ENCODE data around the gene PLEKHM2.
"Not testable (repeated sequence)": the region's sequence is repeated elsewhere in the genome, so short reads cannot be mapped to it uniquely, and the experiment has no call there.

PLEKHM2 gene

DNA sequence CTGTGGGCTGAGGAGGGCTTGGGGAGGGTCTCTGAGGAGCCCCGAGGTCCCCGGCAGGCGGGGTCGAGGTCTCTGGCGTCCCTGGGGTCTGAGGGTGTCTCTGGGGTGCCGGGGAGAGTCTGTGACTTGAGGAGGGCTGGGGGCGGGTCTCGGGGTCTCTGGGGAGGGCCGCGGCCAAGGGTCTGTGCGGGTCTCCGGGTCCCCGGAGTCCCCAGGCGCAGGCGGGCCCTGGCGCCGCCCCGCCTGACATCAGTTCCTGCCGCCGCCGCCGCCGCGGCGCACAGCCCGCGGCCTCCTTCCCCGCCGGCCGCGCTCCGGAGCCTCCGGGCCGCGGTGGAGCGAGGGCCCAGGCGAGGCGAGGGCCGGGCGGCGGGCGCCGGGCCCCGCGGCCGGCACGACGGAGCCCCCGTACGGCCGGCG lies at the start of gene PLEKHM2:
Gene PLEKHM2, plus strand, starts transcription at position 279 of the 420 bp plus-strand sequence. CDS start 239 bp downstream, outside the sequence.
- peak; percentile 92 for DNase-seq (ENCODE audit: low spot score)

DNA sequence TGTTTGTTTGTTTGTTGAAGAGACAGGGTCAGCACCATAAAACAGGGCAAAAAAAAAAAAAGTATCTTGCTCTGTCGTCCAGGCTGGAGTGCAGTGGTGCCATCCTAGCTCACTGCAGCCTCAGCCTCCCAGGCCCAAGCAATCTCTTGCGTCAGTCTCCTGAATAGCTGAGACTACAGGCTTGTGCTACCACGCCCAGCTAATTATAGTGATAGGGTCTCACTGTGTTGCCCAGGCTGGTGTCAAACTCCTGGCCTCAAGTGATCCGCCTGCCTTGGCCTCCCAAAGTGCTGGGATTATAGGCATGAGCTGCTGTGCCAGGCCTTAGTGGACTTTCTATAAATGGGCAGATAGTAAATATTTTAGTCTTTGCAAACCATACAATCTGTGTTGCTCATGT lies 47.7 kb upstream of the PLEKHM2 start:
- DNase-seq (ENCODE audit: low spot score) = no peak

GRCh38 chr1:15637826-15638225 lies 46.3 kb upstream of the PLEKHM2 start:
- DNase-seq (ENCODE audit: low spot score) = no peak

DNA sequence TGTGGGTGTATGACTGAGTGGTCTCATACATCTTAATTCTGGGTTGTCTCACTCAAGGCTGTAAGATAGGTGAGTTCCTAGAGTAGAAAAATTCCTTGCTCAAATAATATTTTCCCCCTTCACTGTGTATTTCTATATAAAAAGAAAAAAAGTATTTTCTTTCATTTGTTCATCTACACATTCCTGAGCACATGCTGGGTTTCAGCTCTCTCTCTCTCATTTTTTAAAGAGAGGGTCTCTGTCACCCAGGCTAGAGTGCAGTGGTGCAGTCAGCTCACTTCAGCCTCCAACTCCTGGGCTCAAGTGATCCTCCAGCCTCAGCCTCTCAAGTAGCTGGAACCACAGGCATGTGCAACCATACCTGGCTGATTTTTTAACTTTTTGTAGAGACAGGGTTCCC lies 44.9 kb upstream of the PLEKHM2 start:
- DNase-seq (ENCODE audit: low spot score) = no peak

DNA sequence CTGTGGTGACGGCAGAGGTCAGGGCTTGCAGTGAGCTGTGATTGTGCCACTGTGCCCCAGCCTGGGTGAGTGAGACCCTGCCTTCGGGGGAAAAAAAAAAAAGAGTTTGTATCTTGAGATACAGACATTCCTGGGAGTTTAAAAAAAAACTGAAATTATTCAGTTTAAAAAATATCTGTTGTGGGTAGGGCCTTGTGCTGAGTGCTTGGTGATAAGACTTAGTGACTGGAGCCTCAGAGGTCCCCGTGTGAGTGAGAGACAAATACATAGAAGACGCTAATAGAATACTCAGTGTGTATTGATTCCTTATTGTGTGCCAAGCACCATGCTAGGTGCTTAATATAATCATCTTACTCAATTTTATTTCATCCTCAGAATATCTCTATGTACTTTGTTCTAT lies 44.2 kb upstream of the PLEKHM2 start:
- DNase-seq (ENCODE audit: low spot score) = no peak

GRCh38 chr1:15640667-15641066 lies 43.5 kb upstream of the PLEKHM2 start:
- no peak for DNase-seq (ENCODE audit: low spot score)

GRCh38 chr1:15649937-15650336 lies 34.2 kb upstream of the PLEKHM2 start:
- no peak for DNase-seq (ENCODE audit: low spot score)

GRCh38 chr1:15650433-15650832 lies 33.7 kb upstream of the PLEKHM2 start:
- DNase-seq (ENCODE audit: low spot score) = no peak

- not testable (repeated sequence) for DNase-seq (ENCODE audit: low spot score)
Measured at GRCh38 chr1:15652130-15652529, 32.0 kb upstream of the PLEKHM2 start.

- no peak for DNase-seq (ENCODE audit: low spot score)
Measured at GRCh38 chr1:15654091-15654690, 29.9 kb upstream of the PLEKHM2 start.

GRCh38 chr1:15656464-15656863 lies 27.7 kb upstream of the PLEKHM2 start:
- no peak for DNase-seq (ENCODE audit: low spot score)

DNA sequence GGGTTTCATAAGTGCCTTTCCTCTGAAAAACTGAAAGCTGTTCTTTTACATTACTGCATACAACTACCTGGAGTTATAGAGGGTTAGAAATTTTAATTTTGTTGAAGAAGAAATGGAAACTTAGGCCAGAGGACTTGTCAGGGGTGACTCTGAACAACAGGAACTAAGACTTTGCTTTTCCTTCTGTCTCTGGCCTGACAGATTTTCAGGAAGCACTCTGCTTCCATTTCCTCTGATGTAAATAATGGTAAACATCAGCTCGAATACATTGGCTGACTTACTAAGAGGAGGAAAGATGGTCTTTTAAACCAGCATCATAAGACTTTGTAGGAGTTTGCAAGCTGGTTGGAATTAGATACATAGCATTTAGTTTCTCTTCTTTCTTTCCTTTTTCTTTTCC lies 27.1 kb upstream of the PLEKHM2 start:
- no peak for DNase-seq (ENCODE audit: low spot score)

DNA sequence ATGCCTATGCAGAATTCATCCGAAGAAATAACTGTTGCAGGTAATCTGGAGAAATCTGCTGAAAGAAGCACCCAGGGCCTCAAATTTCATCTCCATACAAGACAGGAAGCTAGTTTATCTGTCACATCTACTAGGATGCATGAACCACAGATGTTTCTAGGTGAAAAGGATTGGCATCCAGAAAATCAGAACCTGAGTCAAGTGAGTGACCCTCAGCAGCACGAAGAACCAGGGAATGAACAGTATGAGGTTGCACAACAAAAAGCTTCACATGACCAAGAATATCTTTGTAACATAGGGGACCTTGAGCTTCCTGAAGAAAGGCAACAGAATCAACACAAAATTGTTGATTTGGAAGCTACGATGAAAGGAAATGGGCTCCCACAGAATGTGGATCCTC lies 24.0 kb upstream of the PLEKHM2 start:
- DNase-seq (ENCODE audit: low spot score) = no peak

DNA sequence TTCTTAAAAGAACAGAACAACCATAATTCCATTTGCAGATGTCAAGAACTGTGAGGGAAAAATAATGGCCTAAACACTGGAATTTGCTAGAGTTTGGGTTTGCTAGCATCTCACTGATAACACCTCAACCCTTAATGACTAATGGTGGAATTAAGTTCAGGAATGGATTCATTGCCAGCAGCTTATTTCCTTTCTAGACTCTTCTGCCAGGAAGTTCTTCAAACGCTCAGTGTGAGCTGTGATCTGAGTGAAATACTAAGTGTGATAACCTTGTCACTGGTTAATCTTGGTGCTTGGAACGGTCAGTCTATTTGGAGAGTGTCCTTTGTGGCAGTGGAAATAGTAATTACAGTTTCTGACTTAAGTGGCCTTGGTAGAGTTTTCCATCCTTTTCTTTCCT lies 21.6 kb upstream of the PLEKHM2 start:
- no peak for DNase-seq (ENCODE audit: low spot score)

GRCh38 chr1:15663925-15664324 lies 20.2 kb upstream of the PLEKHM2 start:
- no peak for DNase-seq (ENCODE audit: low spot score)

DNA sequence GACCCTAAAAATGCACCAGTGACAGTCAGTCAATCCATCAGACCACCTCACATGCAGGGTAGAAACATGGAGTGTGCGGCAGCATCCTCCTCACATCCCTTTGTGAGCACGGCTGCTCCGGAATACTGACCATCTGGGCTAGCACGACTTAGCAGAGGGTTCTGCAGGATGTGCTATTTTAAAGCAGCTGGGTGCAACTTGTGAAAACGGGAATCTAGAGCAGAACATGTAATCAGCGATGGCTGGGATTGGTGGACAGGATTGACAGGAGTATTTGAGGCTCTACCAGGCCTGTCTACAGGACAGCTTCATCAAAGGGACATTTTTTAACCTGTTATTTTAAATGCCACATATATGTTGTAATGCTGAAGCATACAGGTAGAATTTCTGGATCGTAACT lies 16.8 kb upstream of the PLEKHM2 start:
- DNase-seq (ENCODE audit: low spot score) = no peak

- no peak for DNase-seq (ENCODE audit: low spot score)
Measured at GRCh38 chr1:15668089-15668754, 15.9 kb upstream of the PLEKHM2 start.

GRCh38 chr1:15669074-15669473 lies 15.0 kb upstream of the PLEKHM2 start:
- DNase-seq (ENCODE audit: low spot score) = no peak

DNA sequence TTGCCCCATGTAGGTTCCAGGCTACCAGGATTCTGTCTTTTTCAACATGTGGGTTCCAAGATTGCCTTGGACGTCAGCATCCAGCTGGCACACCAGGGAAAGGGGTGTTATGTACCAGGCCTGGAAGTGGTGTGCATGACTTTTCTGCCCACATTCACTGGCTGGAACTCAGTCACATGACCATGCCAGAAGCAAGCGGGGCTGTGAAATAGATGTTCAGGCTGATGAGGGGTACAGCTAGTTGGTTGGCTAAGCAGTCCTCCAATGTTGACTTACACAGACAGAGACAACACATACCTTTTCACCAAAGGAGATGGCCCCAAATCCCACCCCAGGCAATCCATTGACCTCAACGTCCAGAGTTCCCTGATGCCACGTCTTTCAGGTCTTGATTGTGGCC lies 14.3 kb upstream of the PLEKHM2 start:
- DNase-seq (ENCODE audit: low spot score) = no peak

- no peak for DNase-seq (ENCODE audit: low spot score)
Measured at GRCh38 chr1:15671430-15671829, 12.7 kb upstream of the PLEKHM2 start.

- DNase-seq (ENCODE audit: low spot score) = no peak
Measured at GRCh38 chr1:15674386-15675159, 9.5 kb upstream of the PLEKHM2 start.

- DNase-seq (ENCODE audit: low spot score) = no peak
Measured at GRCh38 chr1:15676010-15676409, 8.1 kb upstream of the PLEKHM2 start.
